Measurements from ENCODE around the gene GLB1L2. TPM values are rescaled to one million over a fixed set of nuclear protein-coding genes. Genes with fewer than 3 reads are reported as not detected.
A peak's percentile ranks its signal among the peaks of the same experiment; 100 is the strongest.
"Not testable (repeated sequence)": the region's sequence is repeated elsewhere in the genome, so short reads cannot be mapped to it uniquely, and the experiment has no call there.

Gene GLB1L2
- total RNA-seq, 2 donors from 2014 or later, result 2.8 to 4.0 TPM

GRCh38 chr11:134343646-134344045, 11.9 kb downstream of the GLB1L2 start:
- intact Hi-C loops (cut with DNase I), result no loop called here
- DNase-seq (ENCODE audit: low spot score), result no peak

GRCh38 chr11:134344497-134345236, 12.9 kb downstream of the GLB1L2 start:
- DNase-seq (ENCODE audit: low spot score), result not testable (repeated sequence)

GRCh38 chr11:134345237-134345550, 13.4 kb downstream of the GLB1L2 start:
- no peak for DNase-seq (ENCODE audit: low spot score)
- intact Hi-C loops (cut with DNase I), result no loop called here

More at GRCh38 chr11:134344497-134345236, 12.9 kb downstream of the GLB1L2 start:
- intact Hi-C loops (cut with DNase I), result not testable (repeated sequence)

GRCh38 chr11:134346101-134346975, 14.6 kb downstream of the GLB1L2 start:
- intact Hi-C loops (cut with DNase I), result no loop called here
- DNase-seq (ENCODE audit: low spot score), result no peak

- intact Hi-C loops (cut with DNase I), result no loop called here
- DNase-seq (ENCODE audit: low spot score), result no peak
Measured at GRCh38 chr11:134346976-134347350, 15.2 kb downstream of the GLB1L2 start.

- no peak for DNase-seq (ENCODE audit: low spot score)
- intact Hi-C loops (cut with DNase I), result no loop called here
Measured at GRCh38 chr11:134347441-134347840, 15.7 kb downstream of the GLB1L2 start.

GRCh38 chr11:134349109-134349801, 17.5 kb downstream of the GLB1L2 start:
- intact Hi-C loops (cut with DNase I), result no loop called here
- DNase-seq (ENCODE audit: low spot score), result no peak

GRCh38 chr11:134349802-134350355, 18.1 kb downstream of the GLB1L2 start:
- intact Hi-C loops (cut with DNase I), result no loop called here
- DNase-seq (ENCODE audit: low spot score), result no peak

GRCh38 chr11:134350381-134350780, 18.6 kb downstream of the GLB1L2 start:
- intact Hi-C loops (cut with DNase I), result no loop called here
- DNase-seq (ENCODE audit: low spot score), result no peak

- DNase-seq (ENCODE audit: low spot score), result no peak
- intact Hi-C loops (cut with DNase I), result no loop called here
Measured at GRCh38 chr11:134352111-134352510, 20.3 kb downstream of the GLB1L2 start.

GRCh38 chr11:134355136-134355535, 23.3 kb downstream of the GLB1L2 start:
- intact Hi-C loops (cut with DNase I), result no loop called here
- DNase-seq (ENCODE audit: low spot score), result no peak

- intact Hi-C loops (cut with DNase I), result no loop called here
- DNase-seq (ENCODE audit: low spot score), result peak; percentile 26
Measured at GRCh38 chr11:134355656-134356055, 23.9 kb downstream of the GLB1L2 start.

- peak; percentile 72 for DNase-seq (ENCODE audit: low spot score)
- intact Hi-C loops (cut with DNase I), result no loop called here
Measured at GRCh38 chr11:134356656-134357544, 25.1 kb downstream of the GLB1L2 start.

- intact Hi-C loops (cut with DNase I), result no loop called here
- DNase-seq (ENCODE audit: low spot score), result peak; percentile 29
Measured at GRCh38 chr11:134357545-134357839, 25.7 kb downstream of the GLB1L2 start.

- intact Hi-C loops (cut with DNase I), result no loop called here
- DNase-seq (ENCODE audit: low spot score), result peak; percentile 63
Measured at GRCh38 chr11:134358165-134358855, 26.5 kb downstream of the GLB1L2 start.

GRCh38 chr11:134358856-134359490, 27.2 kb downstream of the GLB1L2 start:
- peak; percentile 72 for DNase-seq (ENCODE audit: low spot score)
- intact Hi-C loops (cut with DNase I), result no loop called here

- DNase-seq (ENCODE audit: low spot score), result peak; percentile 26
- intact Hi-C loops (cut with DNase I), result loop anchor here in 1 of 2 donors (10.0 kb wide), 1 partner anchor 475 kb away; no protein-coding TSS in a partner anchor
Measured at GRCh38 chr11:134359646-134360045, 27.9 kb downstream of the GLB1L2 start.

Measured in posterior vena cava (tissue), 2 donors.